ENCODE results near the gene PRDM16. TPM values are rescaled to one million over a fixed set of nuclear protein-coding genes. Genes with fewer than 3 reads are reported as not detected.

Gene PRDM16
- total RNA-seq, 1 experiment from 2014 or later = 5.3 TPM

GRCh38 chr1:3193811-3194210 is 124.8 kb downstream of the PRDM16 start:
- Mint-ChIP-seq H3K4me1 (ENCODE audit: low read depth, unreplicated experiment) (no peaks in the 10 kb centered on the region), H3K36me3 (ENCODE audit: insufficient read depth, unreplicated experiment) (no peaks in the 10 kb centered on the region), H3K27me3 (ENCODE audit: insufficient read depth, unreplicated experiment) (no peaks in the 10 kb centered on the region), H3K27ac (ENCODE audit: unreplicated experiment) (no peak overlapping the region), H3K9me3 (ENCODE audit: unreplicated experiment) (no peaks in the 10 kb centered on the region), H3K4me3 (ENCODE audit: unreplicated experiment) (no peak overlapping the region)
- Histone ChIP-seq H3K4me3 (ENCODE audit: low read depth, low read length) (no peak overlapping the region), H3K36me3 (ENCODE audit: control insufficient read depth, insufficient read depth, low read length) (no peaks in the 10 kb centered on the region), H3K4me1 (peaks cover 8% of the 10 kb centered on the region; the same call in 1 of the 2 replicates), H3K27me3 (replicated peaks; ENCODE audit: control insufficient read depth, insufficient read depth, low read length) (no peaks in the 10 kb centered on the region), H3K9me3 (no peaks in the 10 kb centered on the region)
- ChIA-PET POLR2A (no interaction called here), CTCF (no interaction called here)
- DNase-seq = no peak
- no TSS peak for BruUV-seq (replicated peaks)
- intact Hi-C loops (cut with micrococcal nuclease; ENCODE audit: unreplicated experiment) = no loop called here
- TF ChIP-seq, protein P1, sequence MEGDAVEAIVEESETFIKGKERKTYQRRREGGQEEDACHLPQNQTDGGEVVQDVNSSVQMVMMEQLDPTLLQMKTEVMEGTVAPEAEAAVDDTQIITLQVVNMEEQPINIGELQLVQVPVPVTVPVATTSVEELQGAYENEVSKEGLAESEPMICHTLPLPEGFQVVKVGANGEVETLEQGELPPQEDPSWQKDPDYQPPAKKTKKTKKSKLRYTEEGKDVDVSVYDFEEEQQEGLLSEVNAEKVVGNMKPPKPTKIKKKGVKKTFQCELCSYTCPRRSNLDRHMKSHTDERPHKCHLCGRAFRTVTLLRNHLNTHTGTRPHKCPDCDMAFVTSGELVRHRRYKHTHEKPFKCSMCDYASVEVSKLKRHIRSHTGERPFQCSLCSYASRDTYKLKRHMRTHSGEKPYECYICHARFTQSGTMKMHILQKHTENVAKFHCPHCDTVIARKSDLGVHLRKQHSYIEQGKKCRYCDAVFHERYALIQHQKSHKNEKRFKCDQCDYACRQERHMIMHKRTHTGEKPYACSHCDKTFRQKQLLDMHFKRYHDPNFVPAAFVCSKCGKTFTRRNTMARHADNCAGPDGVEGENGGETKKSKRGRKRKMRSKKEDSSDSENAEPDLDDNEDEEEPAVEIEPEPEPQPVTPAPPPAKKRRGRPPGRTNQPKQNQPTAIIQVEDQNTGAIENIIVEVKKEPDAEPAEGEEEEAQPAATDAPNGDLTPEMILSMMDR (IDR thresholded peaks at IDR 0.05; ENCODE audit: insufficient read depth in 1 of 2, low read depth in 1 of 2, low read length in 1 of 2, severe bottlenecking in 1 of 2, unreplicated experiment in 1 of 2) = no peak

DNA sequence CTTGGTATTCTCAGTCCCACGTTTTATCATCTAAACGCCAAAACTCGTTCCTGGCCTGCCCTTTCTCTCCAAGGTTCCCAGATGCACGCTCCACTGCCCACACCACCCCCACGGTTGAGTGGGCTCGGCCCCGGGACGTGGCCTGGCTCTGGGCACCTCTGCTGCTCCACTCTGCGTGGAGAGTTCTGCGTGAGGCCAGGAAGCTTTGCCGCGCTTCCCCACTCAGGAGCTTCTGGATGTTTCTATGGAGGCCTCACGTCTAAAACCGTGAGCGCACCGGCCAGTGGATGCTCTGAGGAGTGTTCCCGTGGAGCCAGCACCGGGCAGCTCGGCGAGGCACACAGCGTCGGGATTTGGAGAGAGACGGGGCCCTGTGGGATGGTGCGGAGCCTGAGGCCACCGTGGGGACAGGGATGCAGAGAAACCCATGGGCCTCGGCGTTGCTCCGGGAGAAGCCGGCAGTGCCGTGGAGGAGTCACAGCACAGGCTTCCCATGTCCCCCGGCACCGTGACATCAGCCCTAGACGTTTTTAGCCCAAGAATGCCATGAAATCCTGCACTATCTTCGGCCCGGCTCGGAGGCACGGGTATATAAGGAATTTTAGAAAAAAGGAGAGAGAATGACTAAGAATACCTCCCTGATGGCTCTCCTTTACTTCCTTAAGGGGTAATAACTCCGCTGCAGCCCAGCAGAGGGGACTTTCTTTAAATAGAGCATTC is 125.9 kb downstream of the PRDM16 start:
- no peaks in the 10 kb centered on the region for H3K27me3 ChIP-seq (replicated peaks; ENCODE audit: control insufficient read depth, insufficient read depth, low read length)
- ChIA-PET CTCF (no interaction called here), POLR2A (no interaction called here)
- intact Hi-C loops (cut with micrococcal nuclease; ENCODE audit: unreplicated experiment) = no loop called here
- DNase-seq = no peak
- H3K4me3 ChIP-seq (ENCODE audit: low read depth, low read length) = no peak overlapping the region
- H3K4me1 ChIP-seq = peaks cover 8% of the 10 kb centered on the region; the same call in 1 of the 2 replicates
- H3K4me1 Mint-ChIP-seq (ENCODE audit: low read depth, unreplicated experiment) = no peaks in the 10 kb centered on the region
- H3K4me3 Mint-ChIP-seq (ENCODE audit: unreplicated experiment) = no peak overlapping the region
- no peaks in the 10 kb centered on the region for H3K9me3 Mint-ChIP-seq (ENCODE audit: unreplicated experiment)
- H3K36me3 Mint-ChIP-seq (ENCODE audit: insufficient read depth, unreplicated experiment) = no peaks in the 10 kb centered on the region
- no peaks in the 10 kb centered on the region for H3K27me3 Mint-ChIP-seq (ENCODE audit: insufficient read depth, unreplicated experiment)
- H3K27ac Mint-ChIP-seq (ENCODE audit: unreplicated experiment) = no peak overlapping the region
- no peaks in the 10 kb centered on the region for H3K36me3 ChIP-seq (ENCODE audit: control insufficient read depth, insufficient read depth, low read length)
- no peaks in the 10 kb centered on the region for H3K9me3 ChIP-seq
- no TSS peak for BruUV-seq (replicated peaks)
- TF ChIP-seq, protein P1 (IDR thresholded peaks at IDR 0.05; ENCODE audit: insufficient read depth in 1 of 2, low read depth in 1 of 2, low read length in 1 of 2, severe bottlenecking in 1 of 2, unreplicated experiment in 1 of 2) = no peak

DNA sequence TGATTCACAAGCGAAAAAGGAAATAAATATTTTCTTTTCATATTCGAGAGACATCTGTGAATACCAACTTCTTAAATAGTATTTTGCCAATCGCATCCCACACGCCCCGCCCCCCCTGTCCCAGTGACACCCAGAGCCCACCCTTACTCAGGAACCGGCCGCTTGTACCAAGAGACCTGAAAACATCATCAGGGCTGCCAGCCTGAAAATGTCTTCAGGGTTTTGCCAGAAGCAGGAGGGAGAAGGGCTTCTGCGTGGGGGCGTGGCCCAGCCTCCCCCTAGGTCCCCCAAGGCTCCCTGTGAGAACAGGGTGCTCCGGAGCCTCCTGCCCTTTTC is 126.4 kb downstream of the PRDM16 start:
- H3K4me3 Mint-ChIP-seq (ENCODE audit: unreplicated experiment) = no peak overlapping the region
- H3K36me3 Mint-ChIP-seq (ENCODE audit: insufficient read depth, unreplicated experiment) = no peaks in the 10 kb centered on the region
- intact Hi-C loops (cut with micrococcal nuclease; ENCODE audit: unreplicated experiment) = no loop called here
- no peak overlapping the region for H3K27ac Mint-ChIP-seq (ENCODE audit: unreplicated experiment)
- DNase-seq = no peak
- H3K27me3 Mint-ChIP-seq (ENCODE audit: insufficient read depth, unreplicated experiment) = no peaks in the 10 kb centered on the region
- no TSS peak for BruUV-seq (replicated peaks)
- H3K4me1 Mint-ChIP-seq (ENCODE audit: low read depth, unreplicated experiment) = no peaks in the 10 kb centered on the region
- CTCF ChIA-PET = no interaction called here
- no peaks in the 10 kb centered on the region for H3K36me3 ChIP-seq (ENCODE audit: control insufficient read depth, insufficient read depth, low read length)
- POLR2A ChIA-PET = no interaction called here
- H3K4me3 ChIP-seq (ENCODE audit: low read depth, low read length) = no peak overlapping the region
- H3K9me3 Mint-ChIP-seq (ENCODE audit: unreplicated experiment) = no peaks in the 10 kb centered on the region
- peaks cover 8% of the 10 kb centered on the region; the same call in 1 of the 2 replicates for H3K4me1 ChIP-seq
- no peaks in the 10 kb centered on the region for H3K27me3 ChIP-seq (replicated peaks; ENCODE audit: control insufficient read depth, insufficient read depth, low read length)
- H3K9me3 ChIP-seq = no peaks in the 10 kb centered on the region
- TF ChIP-seq, protein P1 (IDR thresholded peaks at IDR 0.05; ENCODE audit: insufficient read depth in 1 of 2, low read depth in 1 of 2, low read length in 1 of 2, severe bottlenecking in 1 of 2, unreplicated experiment in 1 of 2) = no peak
